ENCODE measurements around the gene CABP7.

Gene CABP7

DNA sequence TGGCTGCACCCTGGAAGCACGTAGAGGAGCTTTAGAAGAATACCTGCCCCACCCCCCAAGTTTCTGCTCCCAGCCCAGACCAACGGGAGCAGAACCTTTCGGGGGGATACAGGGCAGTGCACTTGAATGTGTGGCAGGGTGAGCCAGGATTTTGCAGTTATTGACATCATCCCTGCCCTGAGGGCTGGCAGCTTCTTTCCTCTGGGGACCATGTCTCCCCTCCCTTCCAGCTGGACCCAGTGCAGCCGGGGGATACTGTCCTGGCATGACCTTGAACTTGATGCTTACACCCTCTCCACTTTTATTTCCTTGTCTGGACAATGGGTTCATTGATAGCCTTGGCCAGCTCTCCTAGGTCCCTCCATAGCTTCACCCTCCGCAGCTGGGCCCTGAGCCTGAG is 4.1 kb upstream of the CABP7 start:
- no peak overlapping the region for H3K4me3 ChIP-seq (ENCODE audit: low read length)
- TF ChIP-seq CTCF (IDR thresholded peaks at IDR 0.05; ENCODE audit: insufficient read depth, low read depth, low read length, missing control alignments), result no peak
- DNase-seq (ENCODE audit: low read depth), result no peak

DNA sequence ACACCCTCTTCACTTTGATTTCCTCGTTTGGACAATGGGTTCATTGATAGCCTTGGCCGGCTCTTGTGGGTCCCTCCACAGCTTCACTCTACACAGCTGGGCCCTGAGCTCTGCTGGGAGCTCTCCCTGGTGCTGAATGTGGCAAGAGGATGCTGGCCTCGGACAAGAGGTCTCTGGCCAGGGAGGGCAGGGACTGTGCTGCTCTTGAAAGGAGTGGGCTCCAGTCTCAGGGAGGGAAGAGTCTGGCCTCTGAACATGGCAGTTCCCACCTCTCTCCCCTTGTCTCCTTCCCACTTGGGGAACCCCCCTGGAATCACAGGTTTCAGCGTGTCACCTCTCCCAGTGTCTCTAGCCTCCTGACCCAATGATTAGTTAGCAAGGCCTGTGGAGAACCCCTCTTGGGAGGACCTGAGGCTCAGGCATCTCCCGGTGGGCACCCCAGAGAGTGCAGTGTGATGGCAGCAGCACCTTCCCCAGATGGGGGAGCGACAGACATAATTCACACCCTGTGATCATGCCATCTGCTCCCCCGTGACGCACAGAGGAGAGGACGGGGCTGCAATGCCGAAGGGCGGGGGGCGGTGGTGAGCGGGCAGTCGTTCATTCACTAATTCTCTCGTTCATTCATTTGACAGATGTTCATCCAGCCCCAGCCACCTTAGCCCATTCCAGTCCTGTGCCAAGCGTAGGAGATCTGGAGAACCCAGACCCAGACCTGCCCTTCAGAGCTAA is 2.8 kb upstream of the CABP7 start:
- DNase-seq (ENCODE audit: low read depth), result peak; percentile 76
- H3K4me3 ChIP-seq (ENCODE audit: low read length), result no peak overlapping the region
- no peak for TF ChIP-seq CTCF (IDR thresholded peaks at IDR 0.05; ENCODE audit: insufficient read depth, low read depth, low read length, missing control alignments)

- peak; percentile 86 for DNase-seq (ENCODE audit: low read depth)
These were observed 2.0 kb upstream of the CABP7 start for GRCh38 chr22:29717789-29718188.

DNA sequence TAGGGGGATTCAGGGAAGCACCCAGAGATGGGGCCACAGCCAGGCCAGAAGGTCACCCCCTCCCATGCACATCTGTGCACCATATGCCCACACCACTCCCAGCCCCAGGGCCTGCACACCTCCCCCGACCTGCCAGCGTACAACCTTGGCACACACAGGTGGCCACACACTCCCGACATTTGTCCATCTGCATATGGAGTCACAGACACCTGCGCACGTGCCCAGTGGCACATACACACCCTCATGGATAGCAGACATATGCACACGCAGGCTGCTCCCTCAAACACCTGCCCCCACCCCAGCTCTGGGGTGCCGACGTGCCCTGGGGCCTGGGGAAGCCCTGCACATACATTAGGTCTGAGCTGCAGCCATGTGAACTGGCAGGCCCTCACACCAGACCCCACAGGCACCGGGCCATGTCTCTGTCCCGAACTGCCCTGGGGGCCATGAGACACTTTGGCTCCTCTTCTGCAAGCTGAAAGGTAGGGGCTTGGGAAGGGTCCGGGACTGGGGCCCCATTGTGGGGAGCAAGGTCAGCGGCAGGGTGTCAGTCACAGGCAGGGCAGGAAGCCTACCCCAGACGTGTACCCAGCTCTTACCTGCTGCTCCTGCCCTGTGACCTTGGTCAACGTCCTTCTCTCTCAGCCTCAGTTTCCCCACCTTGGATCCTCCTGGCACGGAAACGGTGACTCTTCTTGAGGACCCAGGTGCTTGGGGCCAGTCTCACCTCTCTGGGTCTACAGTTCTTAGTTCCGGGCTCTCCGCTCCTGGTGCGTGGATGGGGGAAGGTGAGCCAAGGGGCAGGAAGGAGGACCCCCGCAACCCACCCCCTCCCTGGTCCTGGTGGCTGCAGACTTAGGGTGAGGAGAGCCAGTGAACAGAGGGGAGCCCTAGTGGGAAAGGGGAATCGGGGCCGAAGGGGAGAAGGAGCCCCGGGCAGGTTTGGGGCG is 579 bp upstream of the CABP7 start:
- no peak overlapping the region for H3K4me3 ChIP-seq (ENCODE audit: low read length)
- DNase-seq (ENCODE audit: low read depth), result no peak
- no peak for TF ChIP-seq CTCF (IDR thresholded peaks at IDR 0.05; ENCODE audit: insufficient read depth, low read depth, low read length, missing control alignments)

More at GRCh38 chr22:29717789-29718188, 2.0 kb upstream of the CABP7 start:
- H3K4me3 ChIP-seq (ENCODE audit: low read length), result no peak overlapping the region
- TF ChIP-seq CTCF (IDR thresholded peaks at IDR 0.05; ENCODE audit: insufficient read depth, low read depth, low read length, missing control alignments), result no peak

DNA sequence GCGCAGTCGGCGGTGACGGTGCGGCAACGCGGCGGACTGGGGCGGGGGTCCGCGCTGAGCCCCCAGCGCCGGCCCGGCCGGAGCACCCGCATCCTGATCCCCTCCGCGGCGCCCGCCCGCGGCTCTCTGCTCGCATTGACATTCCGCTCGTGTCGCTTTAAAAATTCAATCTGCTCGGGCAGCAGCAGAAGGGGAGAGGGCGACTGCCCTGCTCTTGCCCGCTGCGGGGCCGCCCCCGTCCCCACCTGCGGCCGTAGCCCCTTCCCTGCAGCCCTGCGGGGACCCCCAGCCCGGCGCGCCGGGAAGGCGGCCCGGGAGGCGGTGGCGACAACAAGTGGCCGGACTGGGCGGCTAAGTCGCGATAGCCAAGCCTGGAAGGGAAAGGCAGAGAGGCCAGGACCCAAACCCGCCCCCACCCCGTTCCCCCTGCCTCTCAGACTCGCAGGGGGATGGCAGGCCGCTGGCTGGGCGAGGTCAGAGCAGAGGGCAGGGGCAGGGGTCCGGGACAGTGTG is 1.1 kb downstream of the CABP7 start:
- no peak for DNase-seq (ENCODE audit: low read depth)
- TF ChIP-seq CTCF (IDR thresholded peaks at IDR 0.05; ENCODE audit: insufficient read depth, low read depth, low read length, missing control alignments), result no peak
- H3K4me3 ChIP-seq (ENCODE audit: low read length), result no peak overlapping the region

GRCh38 chr22:29722151-29722550 is 2.3 kb downstream of the CABP7 start:
- DNase-seq (ENCODE audit: low read depth), result no peak
- H3K4me3 ChIP-seq (ENCODE audit: low read length), result no peak overlapping the region
- no peak for TF ChIP-seq CTCF (IDR thresholded peaks at IDR 0.05; ENCODE audit: insufficient read depth, low read depth, low read length, missing control alignments)
